ENCODE data around the gene RFX2.
"Not testable (repeated sequence)": the region's sequence is repeated elsewhere in the genome, so short reads cannot be mapped to it uniquely, and the experiment has no call there.

The RFX2 gene

DNA sequence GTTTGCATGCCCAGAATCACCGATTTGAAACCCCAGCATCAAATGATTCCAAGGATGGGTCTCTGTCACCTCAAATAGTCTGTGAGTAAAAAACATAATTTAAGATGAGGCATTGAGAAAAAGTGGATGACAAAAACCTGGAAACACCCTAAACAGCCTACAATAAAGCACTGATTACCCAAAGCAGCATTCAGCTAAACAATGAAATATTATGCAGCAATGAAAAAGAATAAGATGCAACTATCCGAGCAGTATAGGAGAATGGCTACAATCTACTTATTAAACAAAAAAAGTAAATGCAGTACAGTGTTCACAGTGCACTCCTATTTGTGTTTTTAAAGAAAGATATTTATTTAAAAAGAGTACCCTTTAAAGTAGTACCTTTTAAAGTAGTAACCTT lies 7.7 kb upstream of the RFX2 start:
- Histone ChIP-seq H3K9ac (ENCODE audit: low read length) (no peak overlapping the region), H3K9me3 (ENCODE audit: control insufficient read depth, low read depth, low read length) (no peaks in the 10 kb centered on the region), H3K27ac (ENCODE audit: low read length) (no peak overlapping the region), H3K27me3 (ENCODE audit: control insufficient read depth, insufficient read depth, low read length) (no peaks in the 10 kb centered on the region), H3K4me1 (ENCODE audit: control insufficient read depth, low read depth, low read length) (no peaks in the 10 kb centered on the region), H3K36me3 (ENCODE audit: control insufficient read depth, low read depth, low read length) (no peaks in the 10 kb centered on the region), H3K4me3 (ENCODE audit: low read length) (no peak overlapping the region)

GRCh38 chr19:6117534-6117933 lies 7.2 kb upstream of the RFX2 start:
- no peak overlapping the region for H3K4me3 ChIP-seq (ENCODE audit: low read length)
- no peaks in the 10 kb centered on the region for H3K9me3 ChIP-seq (ENCODE audit: control insufficient read depth, low read depth, low read length)

DNA sequence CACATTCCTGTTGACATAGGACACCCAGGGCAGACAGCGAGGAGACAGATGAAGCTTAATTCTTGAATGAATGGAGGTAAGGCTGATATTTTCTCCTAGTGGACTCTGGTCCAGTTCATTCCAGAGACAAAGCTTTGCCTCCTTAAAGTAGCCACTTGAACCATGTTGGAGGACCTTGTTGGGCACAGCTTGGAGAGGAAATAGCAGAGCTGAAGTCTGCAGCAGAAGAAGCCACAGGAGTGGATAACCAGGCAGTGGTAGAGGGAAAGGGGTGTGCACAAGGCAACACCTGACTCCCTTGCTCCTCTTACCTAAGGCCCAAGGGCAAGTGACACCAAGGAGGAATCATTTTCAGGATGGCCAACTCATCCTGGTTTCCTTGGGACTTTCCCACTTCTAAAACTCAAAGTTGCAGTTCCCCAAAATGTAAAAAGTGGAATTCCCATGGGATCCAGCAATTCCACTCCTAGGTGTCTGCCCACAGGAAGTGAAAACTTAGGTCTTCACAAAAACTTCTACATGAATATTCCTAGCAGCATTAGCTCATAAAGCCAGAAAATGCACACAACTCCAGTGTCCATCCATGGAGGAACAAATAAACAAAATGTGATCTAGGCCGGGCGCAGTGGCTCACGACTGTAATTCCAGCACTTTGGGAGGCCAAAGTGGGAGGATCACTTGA lies 6.6 kb upstream of the RFX2 start:
- Histone ChIP-seq H3K4me1 (ENCODE audit: control insufficient read depth, low read depth, low read length) (no peaks in the 10 kb centered on the region), H3K4me3 (ENCODE audit: low read length) (no peak overlapping the region)

More at GRCh38 chr19:6117534-6117933, 7.2 kb upstream of the RFX2 start:
- no peaks in the 10 kb centered on the region for H3K36me3 ChIP-seq (ENCODE audit: control insufficient read depth, low read depth, low read length)
- H3K9ac ChIP-seq (ENCODE audit: low read length): no peak overlapping the region
- H3K27me3 ChIP-seq (ENCODE audit: control insufficient read depth, insufficient read depth, low read length): no peaks in the 10 kb centered on the region
- no peak overlapping the region for H3K27ac ChIP-seq (ENCODE audit: low read length)
- no peaks in the 10 kb centered on the region for H3K4me1 ChIP-seq (ENCODE audit: control insufficient read depth, low read depth, low read length)

DNA sequence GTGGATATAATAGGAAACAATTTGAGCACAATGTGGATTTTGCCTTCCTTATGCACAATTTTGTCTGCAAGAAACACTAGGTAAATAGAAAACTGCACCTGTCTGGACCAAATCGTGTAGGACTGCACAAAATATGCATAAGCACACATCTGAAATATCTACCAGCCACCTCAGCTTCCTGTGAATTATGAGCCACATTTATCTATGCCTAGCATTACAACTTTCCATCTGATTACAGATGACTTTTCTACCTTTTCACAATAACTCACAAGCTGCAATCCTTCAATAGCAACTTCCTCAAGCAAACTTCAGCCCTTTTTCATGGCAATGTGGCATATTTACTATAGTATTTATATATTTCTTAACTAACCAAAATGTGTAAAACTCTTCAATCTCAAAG lies 5.7 kb upstream of the RFX2 start:
- H3K27ac ChIP-seq (ENCODE audit: low read length): no peak overlapping the region
- no peaks in the 10 kb centered on the region for H3K4me1 ChIP-seq (ENCODE audit: control insufficient read depth, low read depth, low read length)
- no peak overlapping the region for H3K9ac ChIP-seq (ENCODE audit: low read length)
- H3K27me3 ChIP-seq (ENCODE audit: control insufficient read depth, insufficient read depth, low read length): no peaks in the 10 kb centered on the region
- no peaks in the 10 kb centered on the region for H3K9me3 ChIP-seq (ENCODE audit: control insufficient read depth, low read depth, low read length)
- no peaks in the 10 kb centered on the region for H3K36me3 ChIP-seq (ENCODE audit: control insufficient read depth, low read depth, low read length)
- no peak overlapping the region for H3K4me3 ChIP-seq (ENCODE audit: low read length)

More for the DNA sequence above, 6.6 kb upstream of the RFX2 start:
- H3K9ac ChIP-seq (ENCODE audit: low read length): no peak overlapping the region
- no peaks in the 10 kb centered on the region for H3K27me3 ChIP-seq (ENCODE audit: control insufficient read depth, insufficient read depth, low read length)
- H3K9me3 ChIP-seq (ENCODE audit: control insufficient read depth, low read depth, low read length): no peaks in the 10 kb centered on the region
- no peaks in the 10 kb centered on the region for H3K36me3 ChIP-seq (ENCODE audit: control insufficient read depth, low read depth, low read length)
- no peak overlapping the region for H3K27ac ChIP-seq (ENCODE audit: low read length)

- Histone ChIP-seq H3K4me1 (ENCODE audit: control insufficient read depth, low read depth, low read length) (no peaks in the 10 kb centered on the region), H3K36me3 (ENCODE audit: control insufficient read depth, low read depth, low read length) (no peaks in the 10 kb centered on the region), H3K9ac (ENCODE audit: low read length) (no peak overlapping the region), H3K27me3 (ENCODE audit: control insufficient read depth, insufficient read depth, low read length) (peaks cover 13% of the 10 kb centered on the region), H3K27ac (ENCODE audit: low read length) (no peak overlapping the region), H3K4me3 (ENCODE audit: low read length) (no peak overlapping the region), H3K9me3 (ENCODE audit: control insufficient read depth, low read depth, low read length) (no peaks in the 10 kb centered on the region)
Measured at GRCh38 chr19:6113616-6114188, 3.4 kb upstream of the RFX2 start.

DNA sequence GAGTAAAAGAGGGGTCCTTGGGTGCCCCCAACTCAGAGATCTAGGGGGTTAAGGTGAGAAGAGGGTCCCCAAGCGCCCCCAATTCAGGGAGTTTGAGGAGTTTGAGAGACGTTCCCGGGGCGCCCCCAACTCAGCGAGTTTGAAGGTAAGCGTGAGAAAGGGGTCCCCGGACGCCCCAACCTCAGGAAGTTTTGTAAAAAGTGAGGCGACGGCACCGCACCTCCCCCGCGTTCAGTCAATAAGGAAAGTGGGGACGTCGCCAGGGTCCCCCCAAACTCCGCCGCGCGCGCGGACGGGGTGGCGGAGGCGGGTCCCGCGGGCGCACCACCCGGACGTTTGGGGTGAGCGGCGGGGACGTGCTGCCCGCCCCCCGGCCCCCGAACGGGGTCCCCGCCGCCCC lies 353 bp downstream of the RFX2 start:
- Histone ChIP-seq H3K4me3 (ENCODE audit: low read length) (peak overlapping the region; percentile 62), H3K27ac (ENCODE audit: low read length) (no peak overlapping the region), H3K36me3 (ENCODE audit: control insufficient read depth, low read depth, low read length) (no peaks in the 10 kb centered on the region), H3K9ac (ENCODE audit: low read length) (no peak overlapping the region), H3K27me3 (ENCODE audit: control insufficient read depth, insufficient read depth, low read length) (peaks cover 26% of the 10 kb centered on the region), H3K4me1 (ENCODE audit: control insufficient read depth, low read depth, low read length) (no peaks in the 10 kb centered on the region), H3K9me3 (ENCODE audit: control insufficient read depth, low read depth, low read length) (no peaks in the 10 kb centered on the region)

- no peak overlapping the region for H3K9ac ChIP-seq (ENCODE audit: low read length)
- H3K36me3 ChIP-seq (ENCODE audit: control insufficient read depth, low read depth, low read length): no peaks in the 10 kb centered on the region
- H3K4me1 ChIP-seq (ENCODE audit: control insufficient read depth, low read depth, low read length): no peaks in the 10 kb centered on the region
- H3K27ac ChIP-seq (ENCODE audit: low read length): no peak overlapping the region
- no peaks in the 10 kb centered on the region for H3K9me3 ChIP-seq (ENCODE audit: control insufficient read depth, low read depth, low read length)
- peaks cover 26% of the 10 kb centered on the region for H3K27me3 ChIP-seq (ENCODE audit: control insufficient read depth, insufficient read depth, low read length)
- peak overlapping the region; percentile 62 for H3K4me3 ChIP-seq (ENCODE audit: low read length)
Measured at GRCh38 chr19:6108721-6109633, 1.3 kb downstream of the RFX2 start.

DNA sequence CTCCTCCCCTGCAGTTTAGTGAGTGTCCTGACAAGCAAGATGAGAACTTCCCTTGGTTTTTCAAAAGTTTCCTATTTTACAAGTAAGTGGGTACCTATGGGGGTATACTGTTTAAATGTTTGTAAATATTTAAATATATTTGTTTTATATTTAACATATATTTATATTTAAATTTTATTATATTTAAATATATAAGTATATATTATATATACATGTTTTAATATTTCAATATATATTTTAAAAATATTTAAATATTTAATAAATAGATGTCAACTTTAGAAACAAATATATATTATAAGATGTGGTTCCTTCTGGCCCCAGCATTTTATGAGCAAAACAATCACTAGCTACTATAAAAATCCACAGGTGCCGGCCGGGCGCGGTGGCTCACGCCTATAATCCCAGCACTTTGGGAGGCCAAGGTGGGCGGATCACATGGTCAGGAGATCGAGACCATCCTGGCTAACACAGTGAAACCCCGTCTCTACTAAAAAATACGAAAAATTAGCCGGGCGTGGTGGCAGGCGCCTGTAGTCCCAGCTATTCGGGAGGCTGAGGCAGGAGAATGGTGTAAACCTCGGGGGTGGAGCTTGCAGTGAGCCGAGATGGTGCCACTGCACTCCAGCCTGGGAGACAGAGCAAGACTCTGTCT lies 3.5 kb downstream of the RFX2 start:
- not testable (repeated sequence) for H3K9me3 ChIP-seq (ENCODE audit: control insufficient read depth, low read depth, low read length); H3K4me1 ChIP-seq (ENCODE audit: control insufficient read depth, low read depth, low read length); H3K9ac ChIP-seq (ENCODE audit: low read length); H3K27ac ChIP-seq (ENCODE audit: low read length); H3K36me3 ChIP-seq (ENCODE audit: control insufficient read depth, low read depth, low read length); H3K4me3 ChIP-seq (ENCODE audit: low read length)
- H3K27me3 ChIP-seq (ENCODE audit: control insufficient read depth, insufficient read depth, low read length): peaks cover 26% of the 10 kb centered on the region

- Histone ChIP-seq H3K27ac (ENCODE audit: low read length) (no peak overlapping the region), H3K9ac (ENCODE audit: low read length) (no peak overlapping the region), H3K4me3 (ENCODE audit: low read length) (no peak overlapping the region), H3K4me1 (ENCODE audit: control insufficient read depth, low read depth, low read length) (no peaks in the 10 kb centered on the region), H3K9me3 (ENCODE audit: control insufficient read depth, low read depth, low read length) (no peaks in the 10 kb centered on the region), H3K27me3 (ENCODE audit: control insufficient read depth, insufficient read depth, low read length) (peaks cover 26% of the 10 kb centered on the region), H3K36me3 (ENCODE audit: control insufficient read depth, low read depth, low read length) (no peaks in the 10 kb centered on the region)
Measured at GRCh38 chr19:6105444-6105843, 4.9 kb downstream of the RFX2 start.

DNA sequence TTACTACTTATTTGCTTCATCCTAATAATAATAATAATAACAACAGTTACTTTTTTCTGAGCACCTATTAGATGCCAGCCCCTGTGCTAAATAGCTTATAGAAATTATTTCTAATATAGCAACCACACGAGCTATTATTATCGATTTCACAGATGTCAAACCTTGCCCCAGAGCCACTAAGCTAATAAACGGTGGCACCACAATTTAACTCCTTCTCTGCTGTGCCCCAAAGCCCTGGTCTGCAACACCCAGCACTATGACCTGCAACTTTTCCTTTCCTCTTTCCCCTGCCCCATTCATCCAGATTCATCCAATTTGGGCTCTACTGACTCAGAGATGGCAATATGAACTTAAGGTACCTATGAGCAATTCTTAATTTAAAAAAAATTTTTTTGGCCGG lies 6.4 kb downstream of the RFX2 start:
- Histone ChIP-seq H3K4me1 (ENCODE audit: control insufficient read depth, low read depth, low read length) (no peaks in the 10 kb centered on the region), H3K9me3 (ENCODE audit: control insufficient read depth, low read depth, low read length) (no peaks in the 10 kb centered on the region), H3K36me3 (ENCODE audit: control insufficient read depth, low read depth, low read length) (no peaks in the 10 kb centered on the region), H3K27ac (ENCODE audit: low read length) (no peak overlapping the region), H3K27me3 (ENCODE audit: control insufficient read depth, insufficient read depth, low read length) (peaks cover 15% of the 10 kb centered on the region), H3K4me3 (ENCODE audit: low read length) (no peak overlapping the region), H3K9ac (ENCODE audit: low read length) (no peak overlapping the region)

DNA sequence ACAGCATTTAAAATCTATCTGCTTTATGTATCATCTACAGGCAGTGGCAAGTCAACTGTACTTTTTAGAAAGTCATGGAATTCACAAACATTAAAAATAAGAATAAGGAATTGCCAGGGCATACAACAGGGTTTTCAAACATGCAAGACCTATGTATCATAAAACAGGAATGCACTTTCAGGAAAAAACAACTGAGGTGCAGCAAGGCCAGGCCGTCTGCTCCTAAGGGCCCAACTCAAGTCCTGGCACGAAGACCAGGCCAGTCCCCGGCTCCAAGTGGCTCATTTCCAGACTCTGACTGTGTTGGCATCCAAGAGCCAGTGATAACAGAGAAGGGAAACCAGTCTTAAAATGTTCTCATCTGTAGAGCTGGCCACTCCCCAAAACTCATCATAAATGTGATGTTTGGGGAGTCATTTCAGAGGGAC lies 7.1 kb downstream of the RFX2 start:
- H3K9ac ChIP-seq (ENCODE audit: low read length): no peak overlapping the region
- no peaks in the 10 kb centered on the region for H3K9me3 ChIP-seq (ENCODE audit: control insufficient read depth, low read depth, low read length)
- peaks cover 8% of the 10 kb centered on the region for H3K27me3 ChIP-seq (ENCODE audit: control insufficient read depth, insufficient read depth, low read length)
- no peaks in the 10 kb centered on the region for H3K36me3 ChIP-seq (ENCODE audit: control insufficient read depth, low read depth, low read length)
- H3K4me3 ChIP-seq (ENCODE audit: low read length): no peak overlapping the region
- no peaks in the 10 kb centered on the region for H3K4me1 ChIP-seq (ENCODE audit: control insufficient read depth, low read depth, low read length)
- no peak overlapping the region for H3K27ac ChIP-seq (ENCODE audit: low read length)
